Ramos (cell line): Measurements from ENCODE around the gene KRTAP29-1.
"Not testable (repeated sequence)": the region's sequence is repeated elsewhere in the genome, so short reads cannot be mapped to it uniquely, and the experiment has no call there.

Experiments
- in situ Hi-C: fragments of 300-500 bp; cut with MboI; formaldehyde crosslinking; loops from one replicate; pipeline ENCODE4 v1.14.3; 2022; ENCODE audit warnings: low sequenced_read_pairs; ENCODE audit not compliant: unreplicated experiment

KRTAP29-1 gene

DNA sequence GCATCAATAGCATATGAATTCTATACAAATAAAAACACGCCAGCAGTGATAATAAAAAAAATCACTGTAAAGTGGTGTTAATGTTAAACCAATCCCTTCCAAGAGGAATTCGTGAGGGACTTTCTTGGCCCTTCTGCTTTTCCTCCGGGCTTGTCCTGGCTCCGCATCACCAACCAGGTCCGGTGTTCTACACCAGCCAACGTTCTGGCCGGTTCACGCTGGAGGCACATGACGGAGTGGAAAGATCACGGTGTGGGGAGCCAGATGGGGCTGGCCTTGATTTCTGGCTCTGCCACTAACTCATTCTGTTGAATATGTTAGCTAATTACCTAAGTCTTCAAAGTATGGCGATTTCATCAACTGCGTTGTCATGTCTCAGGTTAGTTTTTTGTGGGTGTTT lies 1.4 kb upstream of the KRTAP29-1 start:
- in situ Hi-C loops, result no loop called here

DNA sequence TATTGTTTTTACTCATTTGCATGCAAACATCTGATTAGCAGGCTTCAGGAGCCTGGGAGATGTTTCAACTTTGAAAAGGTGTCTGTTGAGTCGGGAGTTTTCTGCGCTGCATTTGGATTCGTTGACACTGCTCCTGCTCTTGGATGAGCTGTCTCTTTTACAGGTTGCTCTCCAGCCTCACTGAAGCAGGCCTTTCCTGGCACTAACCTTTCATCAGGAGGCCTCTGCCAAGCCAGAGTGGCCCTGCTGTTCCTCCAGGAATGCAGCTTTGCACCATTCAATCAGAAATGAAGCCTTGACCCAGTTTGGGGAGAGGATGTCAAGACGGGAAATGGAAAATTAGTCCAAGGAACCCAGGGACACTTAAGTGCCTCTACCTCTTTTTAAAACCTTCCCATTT lies 330 bp upstream of the KRTAP29-1 start:
- in situ Hi-C loops, result no loop called here

DNA sequence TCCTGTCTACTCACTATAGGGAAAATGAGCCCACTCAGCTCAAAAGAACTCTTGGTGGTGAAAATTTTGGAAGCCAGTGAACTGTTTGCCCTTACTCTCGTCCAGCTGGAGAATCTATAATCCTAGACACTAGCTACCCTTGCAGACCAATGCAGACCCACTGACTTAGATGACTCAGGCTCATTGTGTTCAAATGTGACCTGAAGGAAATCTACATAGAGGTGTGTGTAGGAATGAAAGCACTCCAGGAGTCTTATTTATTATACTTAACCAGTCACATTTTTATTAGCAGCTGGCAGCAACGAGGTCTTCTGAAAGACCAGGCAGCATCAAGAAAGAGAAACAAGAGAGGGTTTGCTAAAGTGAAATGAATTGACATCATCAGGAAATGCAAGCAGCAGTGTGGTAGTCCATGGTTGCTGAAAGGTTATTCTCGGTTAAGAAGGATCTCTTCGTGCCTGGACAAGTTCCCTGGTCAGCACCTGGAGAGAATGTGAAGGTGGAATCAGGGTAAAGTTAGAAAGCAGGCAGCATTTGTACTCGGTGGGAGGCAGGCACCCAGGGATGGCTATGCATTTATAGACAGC lies 1.4 kb downstream of the KRTAP29-1 start:
- in situ Hi-C loops, result no loop called here

DNA sequence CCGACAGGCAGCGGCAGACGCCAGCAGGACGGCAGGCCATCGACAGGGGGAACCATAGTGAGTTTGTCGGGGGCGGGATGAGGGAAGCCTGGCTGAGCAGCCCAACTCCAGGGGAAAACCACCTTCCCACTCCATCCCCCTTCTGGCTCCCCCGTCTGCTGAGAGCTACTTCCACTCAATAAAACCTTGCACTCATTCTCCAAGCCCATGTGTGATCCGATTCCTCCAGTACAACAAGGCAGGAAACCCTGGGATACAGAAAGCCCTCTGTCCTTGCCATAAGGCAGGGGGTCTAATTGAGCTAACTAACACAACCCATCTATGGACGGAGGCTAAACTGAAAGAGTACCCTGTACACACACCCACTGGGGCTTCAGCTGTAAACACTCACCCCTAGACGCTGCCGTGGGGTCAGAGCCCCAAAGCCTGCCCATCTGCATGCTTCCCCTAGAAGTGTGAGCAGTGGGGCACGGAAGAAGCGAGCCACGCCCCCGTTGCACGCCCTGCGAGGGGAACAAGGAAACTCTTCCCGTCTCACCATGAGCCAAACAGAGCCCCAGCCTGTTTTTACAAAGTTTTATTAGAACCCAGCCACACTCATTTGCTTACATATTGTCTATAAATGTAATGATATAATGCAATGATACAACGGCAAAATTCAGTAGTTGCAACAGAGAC lies 4.1 kb downstream of the KRTAP29-1 start:
- in situ Hi-C loops, result no loop called here

DNA sequence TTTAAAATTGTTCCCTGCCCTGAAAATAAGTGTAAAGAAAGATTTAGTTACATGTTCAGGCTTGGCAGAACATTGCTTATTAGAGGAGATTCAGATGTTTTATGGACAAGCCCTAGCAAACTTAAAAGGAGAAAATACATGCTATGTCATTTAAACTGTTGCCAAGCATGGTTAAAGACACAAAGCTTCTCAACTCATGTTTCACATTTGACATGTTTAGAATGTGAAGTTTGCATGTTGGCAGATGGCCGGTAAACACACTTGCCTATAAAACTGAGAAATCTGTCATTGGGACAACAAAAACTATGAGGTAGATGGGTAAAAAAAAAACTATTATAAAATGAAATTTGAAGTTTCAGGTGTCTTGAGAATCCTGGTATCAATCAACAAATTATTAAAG lies 5.8 kb downstream of the KRTAP29-1 start:
- in situ Hi-C loops, result no loop called here

DNA sequence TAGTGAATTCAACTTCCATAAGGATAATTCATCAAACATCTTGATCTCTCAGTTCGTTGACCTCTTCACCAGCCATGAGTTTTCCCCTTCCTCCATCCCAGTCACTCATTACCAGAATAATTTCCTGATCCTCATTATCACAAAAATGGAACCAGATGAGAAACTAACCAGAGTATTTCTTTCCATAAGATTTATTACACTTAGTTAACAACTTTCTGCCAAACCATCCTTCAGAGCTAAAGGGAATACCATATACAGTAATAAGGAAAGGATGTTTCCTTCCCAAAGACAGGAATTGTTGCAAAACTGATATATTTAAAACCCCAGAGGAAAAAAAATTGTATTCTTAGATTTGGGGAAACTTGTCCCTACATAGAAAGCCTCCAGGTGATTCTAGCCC lies 8.6 kb downstream of the KRTAP29-1 start:
- in situ Hi-C loops, result no loop called here

DNA sequence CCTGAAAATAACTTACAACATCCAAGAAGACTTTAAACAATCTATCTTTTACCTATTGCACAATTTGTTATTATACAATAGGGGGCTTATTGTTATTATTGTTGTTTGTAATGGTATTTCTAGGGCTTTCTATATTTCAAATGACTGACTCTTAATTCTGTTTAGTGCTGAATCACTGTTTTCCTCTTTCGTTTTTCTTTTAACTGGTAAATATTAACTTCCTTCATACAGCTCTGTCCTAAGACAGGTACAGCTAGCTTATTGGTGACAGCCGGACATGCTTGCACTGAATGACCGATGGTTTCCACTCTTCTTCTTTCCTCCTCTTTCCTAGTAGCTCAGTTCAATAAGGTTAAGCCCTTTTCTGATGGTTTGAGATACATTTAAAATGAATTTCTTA lies 15.6 kb downstream of the KRTAP29-1 start:
- in situ Hi-C loops, result no loop called here

DNA sequence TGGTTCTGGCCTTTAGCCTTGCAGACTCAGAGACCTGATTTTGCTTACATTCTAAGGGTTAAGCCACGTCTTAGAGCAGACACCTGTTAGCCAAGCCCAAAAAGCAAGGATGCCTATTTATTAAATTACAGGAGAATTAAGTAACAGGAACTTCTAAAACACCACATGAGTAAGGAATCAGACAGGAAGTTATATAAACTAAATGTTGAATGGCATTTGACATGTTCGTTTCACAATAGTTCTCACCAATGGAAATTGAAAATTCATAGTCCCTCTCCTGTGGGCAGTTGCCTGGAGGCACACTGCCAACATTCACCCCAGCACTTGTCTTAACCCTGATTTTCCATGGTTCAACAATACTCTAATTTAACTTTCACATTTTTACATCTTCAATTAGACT lies 18.1 kb downstream of the KRTAP29-1 start:
- in situ Hi-C loops, result no loop called here

DNA sequence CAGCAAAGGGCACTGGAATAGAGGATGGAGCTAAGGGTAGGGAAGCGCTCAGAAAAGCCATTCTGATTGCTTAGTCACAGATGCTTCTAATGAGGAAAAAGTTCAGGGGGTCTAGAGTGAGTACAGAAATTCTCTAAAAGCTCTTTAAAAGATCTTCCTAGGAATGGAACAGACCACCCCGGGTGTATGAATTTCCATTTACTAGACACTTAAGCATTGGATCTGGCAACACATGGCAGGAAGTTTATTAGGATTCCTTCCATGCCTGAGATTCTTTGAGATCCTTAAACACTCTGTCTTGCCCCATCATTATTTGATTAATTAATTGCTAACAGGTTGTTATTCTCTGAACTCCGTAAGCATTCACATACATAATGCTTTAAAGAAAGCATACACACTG lies 18.6 kb downstream of the KRTAP29-1 start:
- in situ Hi-C loops, result no loop called here

DNA sequence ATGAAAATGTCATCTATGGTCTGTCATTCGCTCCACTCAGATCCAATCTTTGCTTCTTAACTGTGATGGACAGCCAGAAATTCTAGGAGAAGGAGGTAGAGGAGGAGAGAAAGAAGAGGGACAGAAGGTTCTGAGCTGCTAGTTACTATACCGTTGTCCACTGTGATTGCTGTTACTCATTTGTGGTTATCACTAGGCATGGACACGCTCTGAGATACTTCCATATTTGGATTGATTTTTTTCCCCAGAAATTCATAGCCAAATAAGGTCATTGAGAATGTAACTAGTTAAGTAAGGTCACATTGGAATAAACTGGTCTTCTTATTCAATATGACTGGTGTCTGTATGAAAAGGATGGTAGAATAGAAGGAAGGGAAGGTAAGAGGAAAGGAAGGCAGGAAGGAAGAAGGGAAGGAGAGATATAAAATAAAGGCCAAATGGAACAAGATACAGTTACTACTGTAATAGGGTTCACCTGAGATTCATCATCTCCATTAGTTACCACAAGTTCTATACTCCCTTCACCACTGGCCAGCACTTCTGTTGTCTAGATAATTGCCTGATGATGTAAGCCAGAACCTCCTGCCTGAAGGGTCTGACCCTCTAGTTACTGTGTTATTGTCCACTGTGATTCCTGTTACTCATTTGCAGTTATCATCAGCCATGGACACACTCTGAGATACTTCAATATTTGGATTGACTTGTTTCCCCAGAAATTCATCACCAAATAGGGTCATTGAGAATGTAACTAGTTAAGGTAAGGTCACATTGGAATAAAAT lies 24.3 kb downstream of the KRTAP29-1 start:
- in situ Hi-C loops, result no loop called here

DNA sequence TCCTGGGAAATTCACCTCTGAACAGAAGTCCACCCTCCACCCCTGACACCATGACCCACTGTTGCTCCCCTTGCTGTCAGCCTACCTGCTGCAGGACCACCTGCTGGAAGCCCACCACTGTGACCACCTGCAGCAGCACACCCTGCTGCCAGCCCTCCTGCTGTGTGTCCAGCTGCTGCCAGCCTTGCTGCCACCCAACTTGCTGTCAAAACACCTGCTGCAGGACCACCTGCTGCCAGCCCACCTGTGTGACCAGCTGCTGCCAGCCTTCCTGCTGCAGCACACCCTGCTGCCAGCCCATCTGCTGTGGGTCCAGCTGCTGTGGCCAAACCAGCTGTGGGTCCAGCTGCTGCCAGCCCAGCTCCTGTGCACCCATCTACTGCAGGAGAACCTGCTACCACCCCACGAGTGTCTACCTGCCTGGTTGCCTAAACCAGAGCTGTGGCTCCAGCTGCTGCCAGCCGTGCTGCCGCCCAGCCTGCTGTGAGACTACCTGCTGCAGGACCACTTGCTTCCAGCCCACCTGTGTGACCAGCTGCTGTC lies 26.9 kb downstream of the KRTAP29-1 start, which contains the start of gene KRTAP9-7:
TSS of gene KRTAP9-7 (plus strand) at position 51 of the 543 bp plus-strand sequence. CDS start at position 51, 0 bp downstream.
- in situ Hi-C loops, result not testable (repeated sequence)

DNA sequence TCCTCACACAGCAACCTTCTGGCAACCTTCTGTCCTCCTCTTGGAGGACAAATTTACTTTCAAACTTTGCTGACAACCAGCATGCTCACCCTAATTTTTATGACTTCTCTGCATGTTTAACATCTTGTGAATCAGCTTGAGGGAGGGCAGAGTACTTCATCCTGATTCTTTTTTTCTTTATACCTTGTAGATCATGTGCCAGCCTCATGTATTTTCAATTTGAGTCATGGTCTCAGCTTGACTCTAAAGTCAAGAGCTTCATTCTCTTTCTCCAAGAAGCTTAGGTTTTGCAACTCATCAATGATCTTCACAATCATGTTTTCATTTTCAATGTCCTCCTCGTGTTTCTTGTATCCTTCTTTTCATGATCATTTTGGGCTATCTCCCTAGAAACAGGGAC lies 30.8 kb downstream of the KRTAP29-1 start:
- in situ Hi-C loops, result no loop called here

DNA sequence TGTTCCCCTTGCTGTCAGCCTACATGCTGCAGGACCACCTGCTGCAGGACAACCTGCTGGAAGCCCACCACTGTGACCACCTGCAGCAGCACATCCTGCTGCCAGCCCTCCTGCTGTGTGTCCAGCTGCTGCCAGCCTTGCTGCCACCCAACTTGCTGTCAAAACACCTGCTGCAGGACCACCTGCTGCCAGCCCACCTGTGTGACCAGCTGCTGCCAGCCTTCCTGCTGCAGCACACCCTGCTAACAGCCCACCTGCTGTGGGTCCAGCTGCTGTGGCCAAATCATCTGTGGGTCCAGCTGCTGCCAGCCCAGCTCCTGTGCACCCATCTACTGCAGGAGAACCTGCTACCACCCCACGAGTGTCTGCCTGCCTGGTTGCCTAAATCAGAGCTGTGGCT lies 31.3 kb downstream of the KRTAP29-1 start:
- in situ Hi-C loops, result not testable (repeated sequence)

DNA sequence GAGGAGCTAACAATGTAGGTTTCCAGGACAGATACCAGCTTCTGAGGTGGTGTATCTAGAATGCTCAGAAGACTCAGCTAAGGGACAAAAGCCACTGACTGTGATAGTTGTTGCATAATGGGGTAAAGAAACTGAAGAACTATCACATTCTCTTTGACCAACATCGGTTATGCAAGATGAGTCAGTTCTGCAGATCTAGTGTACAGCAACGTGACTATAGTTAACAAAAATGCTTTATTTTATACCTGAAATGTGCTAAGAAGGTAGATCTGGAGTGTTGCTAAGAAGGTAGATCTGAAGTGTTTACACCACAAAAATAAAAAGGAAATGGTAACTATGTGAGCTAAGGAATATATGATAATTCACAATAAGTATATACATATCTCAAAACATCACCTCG lies 34.9 kb downstream of the KRTAP29-1 start:
- in situ Hi-C loops, result no loop called here

DNA sequence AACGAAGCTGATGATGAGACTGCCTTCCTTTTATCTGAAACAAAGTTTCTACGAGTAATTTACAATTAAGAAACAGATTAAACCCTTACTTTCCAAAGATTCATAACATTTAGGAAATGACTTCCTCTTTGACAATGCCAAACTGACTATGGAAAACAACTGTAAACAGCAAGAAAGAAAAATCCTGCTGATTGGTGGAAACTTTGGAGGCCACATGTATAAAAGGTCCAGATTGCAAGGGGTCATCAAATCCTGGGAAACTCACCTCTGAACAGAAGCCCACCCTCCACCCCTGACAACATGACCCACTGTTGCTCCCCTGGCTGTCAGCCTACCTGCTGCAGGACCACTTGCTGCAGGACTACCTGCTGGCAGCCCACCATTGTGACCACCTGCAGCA lies 37.6 kb downstream of the KRTAP29-1 start, which contains the start of gene KRTAP9-6:
TSS of gene KRTAP9-6 (plus strand) at position 301 of the 400 bp plus-strand sequence. CDS start at position 301, 0 bp downstream.
- in situ Hi-C loops, result no loop called here

DNA sequence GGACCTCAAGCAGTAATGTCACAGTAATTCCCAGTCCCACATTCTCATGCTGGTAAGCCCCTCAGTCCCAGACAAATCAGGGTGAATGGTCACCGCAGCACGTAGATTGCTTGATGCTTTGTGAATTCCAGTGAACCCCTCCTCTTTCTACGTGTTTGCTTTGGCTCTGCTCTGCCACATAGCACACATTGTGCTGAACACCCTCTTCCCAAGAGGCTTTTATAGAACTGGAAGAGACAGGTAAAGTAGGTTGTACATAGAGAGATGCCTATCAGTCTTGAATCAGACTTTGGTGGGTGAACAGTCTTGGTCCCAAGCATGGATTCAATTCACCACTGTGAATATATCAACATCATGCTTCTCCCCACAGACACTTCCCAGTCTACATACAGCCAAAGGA lies 38.1 kb downstream of the KRTAP29-1 start:
- in situ Hi-C loops, result no loop called here

DNA sequence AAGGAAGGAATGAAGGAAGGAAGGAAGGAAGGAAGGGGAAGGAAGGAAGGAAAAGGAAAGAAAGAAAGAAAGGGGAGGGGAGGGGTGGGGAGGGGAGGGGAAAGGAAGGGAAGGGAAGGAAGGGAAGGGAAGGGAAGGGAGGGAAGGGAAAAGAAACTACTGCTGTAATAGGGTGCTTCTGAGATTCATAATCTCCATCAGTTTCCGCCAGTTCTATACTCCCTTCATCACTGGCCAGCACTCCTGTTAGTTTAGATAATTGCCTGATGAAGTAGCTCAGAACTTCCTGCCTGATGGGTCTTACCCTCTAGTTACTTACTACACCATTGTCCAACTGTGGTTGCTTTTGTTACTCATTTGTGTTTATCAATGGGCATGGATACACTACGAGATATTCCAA lies 39.4 kb downstream of the KRTAP29-1 start:
- in situ Hi-C loops, result no loop called here

DNA sequence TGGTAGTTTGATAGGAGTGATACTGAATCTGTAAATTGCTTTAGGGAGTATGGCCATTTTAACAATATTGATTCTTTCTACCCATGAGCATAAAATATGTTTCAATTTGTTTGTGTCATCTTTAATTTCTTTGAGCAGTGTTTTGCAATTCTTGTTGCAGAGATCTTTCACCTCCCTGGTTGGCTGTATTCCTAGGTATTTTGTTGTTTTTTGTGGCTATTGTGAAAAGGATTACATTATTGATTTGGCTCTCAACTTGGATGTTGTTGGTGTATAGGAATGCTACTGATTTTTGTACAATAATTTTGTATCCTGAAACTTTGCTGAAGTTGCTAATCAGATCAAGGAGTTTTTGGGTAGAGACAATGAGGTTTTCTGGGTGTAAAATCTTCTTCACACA lies 44.2 kb downstream of the KRTAP29-1 start:
- in situ Hi-C loops, result no loop called here

DNA sequence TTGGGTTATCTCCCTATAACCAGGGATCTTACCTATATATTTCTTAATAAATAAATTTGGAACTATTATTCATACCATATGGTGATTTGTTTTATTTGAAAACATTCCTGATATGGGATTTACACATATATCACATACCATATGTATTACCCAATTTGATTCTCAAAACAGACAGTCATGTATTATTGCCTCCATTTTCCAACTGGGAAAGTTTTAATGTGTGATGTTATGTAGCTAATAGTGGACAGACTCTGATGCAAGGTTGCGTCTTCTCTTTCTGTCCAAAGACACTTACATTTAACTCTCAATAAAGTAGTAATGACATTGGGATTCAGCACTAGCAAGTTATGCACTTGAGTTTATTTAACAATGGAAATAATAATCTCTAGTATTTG lies 46.4 kb downstream of the KRTAP29-1 start:
- in situ Hi-C loops, result no loop called here

DNA sequence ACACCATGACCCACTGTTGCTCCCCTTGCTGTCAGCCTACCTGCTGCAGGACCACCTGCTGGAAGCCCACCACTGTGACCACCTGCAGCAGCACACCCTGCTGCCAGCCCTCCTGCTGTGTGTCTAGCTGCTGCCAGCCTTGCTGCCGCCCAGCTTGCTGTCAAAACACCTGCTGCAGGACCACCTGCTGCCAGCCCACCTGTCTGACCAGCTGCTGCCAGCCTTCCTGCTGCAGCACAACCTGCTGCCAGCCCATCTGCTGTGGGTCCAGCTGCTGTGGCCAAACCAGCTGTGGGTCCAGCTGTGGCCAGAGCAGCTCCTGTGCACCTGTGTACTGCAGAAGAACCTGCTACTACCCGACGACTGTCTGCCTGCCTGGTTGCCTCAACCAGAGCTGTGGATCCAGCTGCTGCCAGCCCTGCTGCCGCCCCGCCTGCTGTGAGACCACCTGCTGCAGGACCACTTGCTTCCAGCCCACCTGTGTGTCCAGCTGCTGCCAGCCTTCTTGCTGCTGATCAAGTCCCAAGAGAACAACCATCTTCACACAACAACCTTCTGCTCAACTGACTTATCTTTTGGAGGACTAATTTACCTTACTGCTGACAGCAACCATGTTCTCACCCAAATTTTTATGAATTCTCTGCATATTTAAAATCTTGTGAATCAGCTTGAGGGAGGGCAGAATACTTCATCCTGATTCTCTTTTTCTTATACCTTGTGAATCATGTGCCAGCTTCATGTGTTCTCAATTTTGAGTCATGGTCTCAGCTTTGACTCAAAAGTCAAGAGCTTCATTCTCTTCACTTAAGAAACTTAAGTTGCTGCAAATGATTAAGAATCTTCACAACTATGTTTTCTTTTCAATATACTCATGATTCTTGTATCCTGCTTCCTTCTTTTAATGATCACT lies 47.0 kb downstream of the KRTAP29-1 start, which contains the start of gene KRTAP9-9:
TSS of gene KRTAP9-9 (plus strand) at position 4 of the 910 bp plus-strand sequence.
- in situ Hi-C loops, result not testable (repeated sequence)
